SH-SY5Y (cell line): ENCODE measurements around the gene UTS2.

Experiments used
- GATA2 ChIP-seq: IDR thresholded peaks from 2 replicates; pipeline ENCODE4 v1.6.1; 2011; ENCODE audit warnings: mild to moderate bottlenecking, low read depth, low read length
- GATA3 ChIP-seq: IDR thresholded peaks from 2 replicates; pipeline ENCODE4 v1.6.1; 2011; ENCODE audit warnings: low read depth, mild to moderate bottlenecking, low read length, moderate library complexity

UTS2 gene

DNA sequence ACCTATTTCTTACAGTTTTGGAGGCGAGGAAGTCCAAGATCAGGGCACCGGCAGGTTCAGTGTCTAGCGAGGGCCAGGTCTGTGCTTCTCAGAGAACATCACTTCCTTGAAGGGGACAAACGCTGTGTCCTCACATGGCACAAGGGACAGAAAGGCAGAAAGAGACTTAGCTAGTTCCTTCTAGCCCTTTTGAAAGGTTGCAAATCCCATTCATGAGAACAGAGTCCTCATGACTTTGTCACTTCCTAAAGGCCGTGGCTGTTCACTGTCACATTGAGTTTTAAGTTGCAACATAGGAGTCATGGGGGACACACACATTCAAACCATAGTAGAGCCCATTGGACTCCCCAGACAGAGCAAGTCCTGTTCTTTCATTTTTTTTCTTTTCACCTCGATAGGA lies 41.4 kb downstream of the UTS2 start:
- no peak for TF ChIP-seq GATA3
- TF ChIP-seq GATA2 = no peak

DNA sequence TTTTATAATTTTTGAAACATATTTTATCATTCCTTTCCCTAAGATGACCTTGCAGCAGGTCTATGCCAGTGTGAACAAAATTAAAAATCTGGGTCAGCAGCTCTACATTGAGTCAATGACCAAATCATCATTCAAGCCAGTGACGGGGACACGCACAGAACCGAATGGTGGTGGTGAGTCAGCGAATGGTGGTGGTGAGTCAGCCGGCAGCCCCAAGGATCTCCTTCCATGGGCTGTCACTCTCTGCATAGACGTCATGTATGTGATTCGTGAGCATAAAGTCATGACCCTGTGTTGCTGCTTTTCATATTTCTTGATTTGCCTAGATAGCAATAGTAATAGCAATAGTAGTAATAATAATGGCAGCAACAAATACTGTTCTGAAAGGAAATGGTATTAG lies 42.5 kb downstream of the UTS2 start:
- TF ChIP-seq GATA2 (no peak), GATA3 (no peak)

DNA sequence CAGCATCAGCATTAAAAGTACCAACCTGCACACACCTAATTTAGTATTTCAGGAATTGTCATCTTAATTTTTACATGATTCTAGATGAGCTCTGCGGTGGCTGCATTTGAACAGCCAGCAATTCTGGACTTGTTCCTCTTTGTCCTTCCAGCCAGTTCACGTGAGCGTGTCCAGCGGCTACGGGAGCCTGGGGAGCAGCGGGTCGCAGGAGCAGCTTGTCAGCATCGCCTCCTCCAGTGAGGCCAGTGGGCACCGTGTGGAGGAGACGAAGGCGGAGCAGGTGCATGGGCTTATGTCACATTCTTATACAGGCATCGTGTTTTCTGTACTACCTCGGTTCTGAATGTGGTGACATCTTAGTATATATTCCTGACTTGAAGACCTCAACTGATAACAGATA lies 43.1 kb downstream of the UTS2 start:
- no peak for TF ChIP-seq GATA3

DNA sequence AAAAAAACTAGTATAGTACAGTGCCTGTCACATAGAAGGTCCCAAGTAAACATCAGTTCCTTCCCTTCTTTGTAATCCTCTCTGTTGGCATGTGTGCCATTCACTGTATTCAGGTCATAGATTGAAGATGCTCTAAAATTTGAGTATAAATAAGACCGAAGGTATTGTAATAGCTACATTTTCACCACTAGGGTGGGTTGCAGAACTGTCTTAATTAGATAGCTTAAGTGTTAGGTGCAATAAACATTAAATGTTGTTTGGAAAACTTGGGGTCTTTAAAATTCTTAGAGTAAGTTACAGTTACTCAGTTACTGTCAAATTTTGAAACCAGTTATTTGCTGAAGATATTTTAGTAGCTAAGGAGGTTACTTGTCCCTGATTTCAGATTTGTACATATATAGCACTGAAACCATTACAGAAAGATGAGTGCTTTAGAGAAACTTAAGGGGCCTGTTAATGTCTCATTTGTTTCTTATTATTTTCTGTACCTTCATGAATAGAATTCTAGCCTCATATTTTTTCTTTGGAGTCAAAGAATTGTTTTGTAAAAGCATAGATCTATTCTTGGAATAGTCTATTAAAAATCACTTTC lies 44.5 kb downstream of the UTS2 start:
- TF ChIP-seq GATA2 = no peak

DNA sequence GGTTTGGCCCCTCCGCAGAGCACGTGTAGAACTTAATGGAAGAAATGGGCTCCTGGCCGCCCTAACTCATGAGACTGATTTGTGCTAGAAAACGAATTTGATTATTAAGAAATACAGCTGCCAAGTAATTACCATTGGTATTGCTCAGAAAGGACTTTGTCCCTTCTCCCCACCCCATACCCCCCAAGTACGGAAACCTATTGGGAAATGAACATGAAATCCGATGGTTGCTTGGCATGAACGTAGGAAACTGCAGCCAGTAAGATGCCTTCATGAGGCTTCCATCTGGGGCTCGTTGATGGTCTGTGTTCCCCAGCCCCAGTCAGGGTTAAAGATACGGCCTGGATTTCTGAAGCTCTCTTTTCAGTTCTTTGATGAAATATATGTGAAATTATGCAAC lies 47.4 kb downstream of the UTS2 start:
- TF ChIP-seq GATA2 = no peak
- no peak for TF ChIP-seq GATA3
